NB4 (cell line): ENCODE measurements around the gene HDAC9.
A peak's percentile ranks its signal among the peaks of the same experiment; 100 is the strongest.

Experiments used
- DNase-seq: peaks from one replicate; pipeline ENCODE4 v3.0.0; 2010; ENCODE audit warnings: low read depth
- H3K4me3 ChIP-seq: one replicate; pipeline ENCODE4 v1.5.1; 2011; ENCODE audit warnings: mild to moderate bottlenecking, low read depth, low read length, moderate library complexity
- MAX ChIP-seq: IDR thresholded peaks from 2 replicates; pipeline ENCODE4 v1.6.1; 2011; ENCODE audit warnings: low read depth, low read length
- MYC ChIP-seq: IDR thresholded peaks from 2 replicates; pipeline ENCODE4 v1.6.1; 2011; ENCODE audit warnings: low read depth, low read length
- POLR2A ChIP-seq: IDR thresholded peaks from 2 replicates; pipeline ENCODE4 v1.6.1; 2011; ENCODE audit warnings: mild to moderate bottlenecking; ENCODE audit not compliant: insufficient read length; ENCODE audit errors: extremely low read depth
- TF ChIP-seq, protein P1 (sequence below): IDR thresholded peaks from one replicate; pipeline ENCODE4 v1.5.1; 2012; ENCODE audit warnings: low read depth, low read length

HDAC9 gene

DNA sequence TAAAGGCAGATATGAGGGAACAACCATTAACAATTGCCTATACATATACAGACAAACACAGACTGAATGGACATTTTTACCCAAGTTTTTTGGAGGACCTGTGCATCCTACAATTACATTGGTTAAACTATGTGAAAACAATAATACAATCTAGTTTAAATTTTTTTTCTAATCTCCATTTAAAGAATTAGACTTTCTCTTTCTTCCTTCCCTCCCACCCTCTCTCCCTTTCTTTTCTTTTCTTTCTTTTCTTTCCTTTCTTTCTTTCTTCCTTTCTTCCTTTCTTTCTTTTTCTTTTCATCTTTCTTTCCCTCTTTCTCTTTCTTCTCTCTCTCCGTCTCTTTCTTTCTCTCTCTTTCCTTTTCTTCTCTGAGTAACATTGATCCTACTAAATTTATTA is 183.7 kb downstream of the HDAC9 start:
- no peak for DNase-seq
- TF ChIP-seq MAX (no peak), MYC (no peak), POLR2A (no peak)
- TF ChIP-seq, protein P1, sequence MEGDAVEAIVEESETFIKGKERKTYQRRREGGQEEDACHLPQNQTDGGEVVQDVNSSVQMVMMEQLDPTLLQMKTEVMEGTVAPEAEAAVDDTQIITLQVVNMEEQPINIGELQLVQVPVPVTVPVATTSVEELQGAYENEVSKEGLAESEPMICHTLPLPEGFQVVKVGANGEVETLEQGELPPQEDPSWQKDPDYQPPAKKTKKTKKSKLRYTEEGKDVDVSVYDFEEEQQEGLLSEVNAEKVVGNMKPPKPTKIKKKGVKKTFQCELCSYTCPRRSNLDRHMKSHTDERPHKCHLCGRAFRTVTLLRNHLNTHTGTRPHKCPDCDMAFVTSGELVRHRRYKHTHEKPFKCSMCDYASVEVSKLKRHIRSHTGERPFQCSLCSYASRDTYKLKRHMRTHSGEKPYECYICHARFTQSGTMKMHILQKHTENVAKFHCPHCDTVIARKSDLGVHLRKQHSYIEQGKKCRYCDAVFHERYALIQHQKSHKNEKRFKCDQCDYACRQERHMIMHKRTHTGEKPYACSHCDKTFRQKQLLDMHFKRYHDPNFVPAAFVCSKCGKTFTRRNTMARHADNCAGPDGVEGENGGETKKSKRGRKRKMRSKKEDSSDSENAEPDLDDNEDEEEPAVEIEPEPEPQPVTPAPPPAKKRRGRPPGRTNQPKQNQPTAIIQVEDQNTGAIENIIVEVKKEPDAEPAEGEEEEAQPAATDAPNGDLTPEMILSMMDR = no peak
- no peak overlapping the region for H3K4me3 ChIP-seq

DNA sequence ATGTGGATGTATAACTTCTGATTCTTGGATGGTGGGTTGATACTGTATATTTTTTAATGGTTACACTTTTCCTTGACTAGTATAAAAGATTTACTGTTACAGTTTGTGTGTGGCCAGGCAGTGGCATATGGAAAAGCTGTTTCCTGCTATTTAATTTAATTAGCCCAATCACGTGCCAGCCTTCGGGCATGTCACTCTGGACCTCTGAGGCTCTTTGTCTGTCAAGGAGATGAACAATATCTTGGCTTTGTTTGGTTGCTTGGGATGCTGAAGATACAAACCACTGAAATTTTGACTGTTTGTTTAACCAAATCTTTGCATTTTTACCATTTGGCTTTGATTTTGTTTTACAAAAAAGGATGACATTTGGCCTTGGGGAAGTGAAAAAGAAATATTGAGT is 185.0 kb downstream of the HDAC9 start:
- no peak for DNase-seq
- TF ChIP-seq POLR2A (no peak), MAX (no peak), MYC (no peak)
- TF ChIP-seq, protein P1 = no peak
- H3K4me3 ChIP-seq = no peak overlapping the region

DNA sequence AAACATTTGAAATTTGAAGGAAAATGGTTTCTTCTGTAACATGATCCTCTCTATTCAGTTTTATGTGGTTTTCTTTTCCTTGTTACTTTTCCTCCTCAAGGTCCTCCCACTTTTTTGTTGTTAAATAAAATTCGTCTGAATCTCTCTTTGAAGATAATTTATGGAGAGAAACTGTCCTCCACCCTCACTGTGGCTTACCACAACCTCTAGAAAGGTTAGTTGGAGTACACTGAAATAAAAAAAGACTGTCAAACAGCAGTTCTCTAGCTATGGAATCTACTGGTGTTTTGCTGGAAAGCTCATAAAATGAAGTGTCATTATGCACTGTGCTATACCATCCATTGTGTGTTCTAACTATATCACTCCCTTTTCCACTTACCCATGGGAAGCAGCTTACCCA is 189.4 kb downstream of the HDAC9 start:
- no peak overlapping the region for H3K4me3 ChIP-seq
- TF ChIP-seq, protein P1 = no peak
- TF ChIP-seq POLR2A = no peak
- no peak for TF ChIP-seq MYC
- no peak for TF ChIP-seq MAX
- no peak for DNase-seq

GRCh38 chr7:18685971-18686370 is 190.4 kb downstream of the HDAC9 start:
- no peak for TF ChIP-seq MYC
- TF ChIP-seq, protein P1 = no peak
- no peak for TF ChIP-seq POLR2A
- TF ChIP-seq MAX = no peak
- no peak overlapping the region for H3K4me3 ChIP-seq
- DNase-seq = no peak

- no peak overlapping the region for H3K4me3 ChIP-seq
- DNase-seq = no peak
- TF ChIP-seq POLR2A (no peak), MAX (no peak), MYC (no peak)
- TF ChIP-seq, protein P1 = no peak
Measured at GRCh38 chr7:18689551-18689950, 194.0 kb downstream of the HDAC9 start.

- TF ChIP-seq, protein P1 = peak; percentile 57
- TF ChIP-seq POLR2A (no peak), MAX (no peak), MYC (0 out of 2 replicates have a peak, but pooled peaks have one; percentile 9)
- peak; percentile 74 for DNase-seq
- H3K4me3 ChIP-seq = no peak overlapping the region
Measured at GRCh38 chr7:18693406-18693805, 197.9 kb downstream of the HDAC9 start.
